HG03066 (cell line): ENCODE measurements around the gene CNOT10.
"Not testable (repeated sequence)": the region's sequence is repeated elsewhere in the genome, so short reads cannot be mapped to it uniquely, and the experiment has no call there.

Experiments used
- ATAC-seq: cut with Tn5 transposase; IDR thresholded peaks from one replicate; pipeline ENCODE4 v1.9.1; 2021; ENCODE audit warnings: low read depth; ENCODE audit not compliant: unreplicated experiment

Gene CNOT10

GRCh38 chr3:32685543-32686185 is 676 bp downstream of the CNOT10 start:
- ATAC-seq, result no peak

GRCh38 chr3:32686713-32687112 is 1.7 kb downstream of the CNOT10 start:
- ATAC-seq, result no peak

- no peak for ATAC-seq
Observed at GRCh38 chr3:32691847-32692246, 6.9 kb downstream of the CNOT10 start.

- ATAC-seq, result no peak
Observed at GRCh38 chr3:32696523-32696922, 11.5 kb downstream of the CNOT10 start.

- no peak for ATAC-seq
Observed at GRCh38 chr3:32698506-32698905, 13.5 kb downstream of the CNOT10 start.

GRCh38 chr3:32699429-32699828 is 14.4 kb downstream of the CNOT10 start:
- ATAC-seq, result no peak

- no peak for ATAC-seq
Observed at GRCh38 chr3:32700244-32700643, 15.3 kb downstream of the CNOT10 start.

GRCh38 chr3:32703491-32703972 is 18.5 kb downstream of the CNOT10 start:
- no peak for ATAC-seq

GRCh38 chr3:32705232-32705631 is 20.2 kb downstream of the CNOT10 start:
- ATAC-seq, result no peak

- no peak for ATAC-seq
Observed at GRCh38 chr3:32706348-32707025, 21.5 kb downstream of the CNOT10 start.

- ATAC-seq, result no peak
Observed at GRCh38 chr3:32707026-32707370, 22.0 kb downstream of the CNOT10 start.

- no peak for ATAC-seq
Observed at GRCh38 chr3:32708672-32709283, 23.8 kb downstream of the CNOT10 start.

- ATAC-seq, result no peak
Observed at GRCh38 chr3:32709346-32709745, 24.4 kb downstream of the CNOT10 start.

GRCh38 chr3:32712506-32713055 is 27.6 kb downstream of the CNOT10 start:
- no peak for ATAC-seq

GRCh38 chr3:32713181-32713580 is 28.2 kb downstream of the CNOT10 start:
- ATAC-seq, result no peak

- ATAC-seq, result no peak
Observed at GRCh38 chr3:32719335-32719734, 34.3 kb downstream of the CNOT10 start.

- no peak for ATAC-seq
Observed at GRCh38 chr3:32719931-32720330, 34.9 kb downstream of the CNOT10 start.

GRCh38 chr3:32725721-32726120 is 40.7 kb downstream of the CNOT10 start:
- no peak for ATAC-seq

GRCh38 chr3:32733631-32734229 is 48.7 kb downstream of the CNOT10 start:
- ATAC-seq, result no peak

GRCh38 chr3:32734756-32735155 is 49.8 kb downstream of the CNOT10 start:
- no peak for ATAC-seq

GRCh38 chr3:32743470-32743869 is 58.5 kb downstream of the CNOT10 start:
- ATAC-seq, result not testable (repeated sequence)
